ENCODE results near the gene BAK1.
"Not testable (repeated sequence)": the region's sequence is repeated elsewhere in the genome, so short reads cannot be mapped to it uniquely, and the experiment has no call there.

Gene BAK1

GRCh38 chr6:33609019-33609418, 28.9 kb upstream of the BAK1 start:
- no peak for DNase-seq (ENCODE audit: low read depth in 2 of 2)

- no peak for DNase-seq (ENCODE audit: low read depth in 2 of 2)
Observed at GRCh38 chr6:33607784-33608161, 27.7 kb upstream of the BAK1 start.

GRCh38 chr6:33607126-33607783, 27.2 kb upstream of the BAK1 start:
- no peak for DNase-seq (ENCODE audit: low read depth in 2 of 2)

- DNase-seq (ENCODE audit: low read depth in 2 of 2): no peak
Observed at GRCh38 chr6:33606642-33607041, 26.6 kb upstream of the BAK1 start.

- no peak for DNase-seq (ENCODE audit: low read depth in 2 of 2)
Observed at GRCh38 chr6:33604941-33605854, 25.1 kb upstream of the BAK1 start.

GRCh38 chr6:33602180-33602579, 22.1 kb upstream of the BAK1 start:
- DNase-seq (ENCODE audit: low read depth in 2 of 2): no peak

GRCh38 chr6:33600761-33601160, 20.7 kb upstream of the BAK1 start:
- no peak for DNase-seq (ENCODE audit: low read depth in 2 of 2)

- no peak for DNase-seq (ENCODE audit: low read depth in 2 of 2)
Observed at GRCh38 chr6:33599413-33599938, 19.4 kb upstream of the BAK1 start.

GRCh38 chr6:33597551-33598322, 17.7 kb upstream of the BAK1 start:
- DNase-seq (ENCODE audit: low read depth in 2 of 2): no peak

GRCh38 chr6:33596894-33597293, 16.8 kb upstream of the BAK1 start:
- not testable (repeated sequence) for DNase-seq (ENCODE audit: low read depth in 2 of 2)

GRCh38 chr6:33595001-33595846, 15.1 kb upstream of the BAK1 start:
- DNase-seq (ENCODE audit: low read depth in 2 of 2): no peak

- no peak for DNase-seq (ENCODE audit: low read depth in 2 of 2)
Observed at GRCh38 chr6:33593414-33593727, 13.3 kb upstream of the BAK1 start.

- DNase-seq (ENCODE audit: low read depth in 2 of 2): peak in 1 of 2 donors; percentile 16
Observed at GRCh38 chr6:33592595-33593413, 12.7 kb upstream of the BAK1 start.

- no peak for DNase-seq (ENCODE audit: low read depth in 2 of 2)
Observed at GRCh38 chr6:33592280-33592594, 12.2 kb upstream of the BAK1 start.

- no peak for DNase-seq (ENCODE audit: low read depth in 2 of 2)
Observed at GRCh38 chr6:33591424-33592032, 11.5 kb upstream of the BAK1 start.

GRCh38 chr6:33590531-33591198, 10.6 kb upstream of the BAK1 start:
- DNase-seq (ENCODE audit: low read depth in 2 of 2): no peak

- DNase-seq (ENCODE audit: low read depth in 2 of 2): no peak
Observed at GRCh38 chr6:33589731-33590530, 9.9 kb upstream of the BAK1 start.

- no peak for DNase-seq (ENCODE audit: low read depth in 2 of 2)
Observed at GRCh38 chr6:33589392-33589730, 9.3 kb upstream of the BAK1 start.

- DNase-seq (ENCODE audit: low read depth in 2 of 2): no peak
Observed at GRCh38 chr6:33588894-33589293, 8.8 kb upstream of the BAK1 start.
